ENCODE results near the gene TPH2. TPM values are rescaled to one million over a fixed set of nuclear protein-coding genes. Genes with fewer than 3 reads are reported as not detected.

TPH2 gene
- under 0.01 TPM in 2 replicates for total RNA-seq

DNA sequence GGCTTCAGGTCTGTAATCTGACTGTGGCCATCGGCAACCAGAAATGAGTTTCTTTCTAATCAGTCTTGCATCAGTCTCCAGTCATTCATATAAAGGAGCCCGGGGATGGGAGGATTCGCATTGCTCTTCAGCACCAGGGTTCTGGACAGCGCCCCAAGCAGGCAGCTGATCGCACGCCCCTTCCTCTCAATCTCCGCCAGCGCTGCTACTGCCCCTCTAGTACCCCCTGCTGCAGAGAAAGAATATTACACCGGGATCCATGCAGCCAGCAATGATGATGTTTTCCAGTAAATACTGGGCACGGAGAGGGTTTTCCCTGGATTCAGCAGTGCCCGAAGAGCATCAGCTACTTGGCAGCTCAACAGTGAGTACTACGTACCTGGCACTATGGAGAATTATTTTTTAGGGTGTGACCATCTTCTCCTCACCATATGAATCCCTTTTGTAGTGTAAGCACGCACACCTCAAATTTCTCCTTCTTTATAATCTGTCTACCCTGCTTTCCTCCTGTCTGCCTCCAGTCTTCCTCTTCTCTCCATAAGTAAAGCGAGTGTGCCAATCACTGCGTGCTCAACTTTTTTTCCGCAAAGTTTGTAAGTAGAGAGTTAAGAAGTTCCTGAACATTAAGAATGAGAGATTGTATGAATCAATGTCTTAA, at the start of gene TPH2:
Gene TPH2, plus strand, starts transcription at position 118 of the 658 bp plus-strand sequence. Its CDS starts 142 bp downstream, at position 260.

Other genes starting within 250 kb of the TPH2 start
- gene RAB21, start 184.0 kb upstream of the TPH2 start, total RNA-seq, result 8.0 and 33.4 TPM in 2 replicates
- gene TBC1D15, start 99.1 kb upstream of the TPH2 start, total RNA-seq, result 24.0 and 24.6 TPM in 2 replicates